GM12864 (cell line): ENCODE measurements around the gene NKD1.

Source experiments
- DNase-seq: peaks from one replicate; pipeline ENCODE4 v3.0.0-alpha.2; 2011; ENCODE audit warnings: low read depth
- H3K4me3 ChIP-seq: 2 replicates; pipeline ENCODE4 v1.5.1; 2011; ENCODE audit warnings: mild to moderate bottlenecking, low read depth, low read length, control low read depth
- TF ChIP-seq, protein P1 (sequence below): IDR thresholded peaks from 2 replicates; pipeline ENCODE4 v1.5.1; 2011; ENCODE audit warnings: low read depth, mild to moderate bottlenecking, moderate library complexity, low read length, control low read depth, inconsistent platforms; ENCODE audit errors: missing control alignments

NKD1 gene

DNA sequence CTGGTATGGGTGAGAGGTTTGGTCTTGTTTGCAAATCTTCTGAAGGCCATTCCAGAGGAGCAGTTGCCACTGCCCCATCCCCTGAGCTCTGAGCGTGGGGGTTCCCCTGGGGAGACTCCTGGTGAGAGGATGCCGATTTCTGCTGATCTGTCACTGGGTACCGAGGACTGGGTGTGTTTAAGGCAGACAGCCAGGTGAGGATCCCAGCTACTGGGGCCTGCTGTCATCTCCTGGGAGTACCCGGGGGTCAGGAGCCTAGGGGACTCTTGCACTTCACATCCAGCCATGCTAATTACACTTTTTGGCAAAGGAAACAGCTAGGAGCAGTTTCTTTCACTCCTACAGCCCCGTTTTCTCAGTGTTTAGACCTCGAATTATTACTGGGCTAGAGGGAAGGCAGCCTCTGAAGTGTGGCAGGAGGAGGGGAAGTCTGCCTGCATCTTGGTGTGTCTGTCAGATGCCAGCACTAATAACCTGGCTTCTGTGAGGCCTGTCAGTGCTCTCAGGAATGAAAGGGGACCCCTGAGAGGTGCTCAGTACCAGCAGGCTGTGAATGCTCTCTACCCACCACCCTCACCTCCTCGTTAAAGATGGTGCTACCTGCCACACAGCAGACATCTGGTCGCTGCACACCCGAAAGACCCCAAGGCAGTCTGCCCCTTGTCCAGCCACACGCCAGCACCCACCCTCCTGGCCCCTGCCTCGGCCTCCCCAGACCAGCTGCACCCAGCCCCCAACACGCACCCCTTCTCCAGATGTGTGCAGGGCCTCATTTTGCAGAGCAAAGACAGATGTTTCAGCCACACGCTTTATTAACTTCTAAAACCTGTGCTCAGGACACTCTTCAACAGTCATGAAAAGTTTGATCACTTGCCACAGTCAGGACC is 89.8 kb downstream of the NKD1 start:
- H3K4me3 ChIP-seq: no peak overlapping the region
- TF ChIP-seq, protein P1, sequence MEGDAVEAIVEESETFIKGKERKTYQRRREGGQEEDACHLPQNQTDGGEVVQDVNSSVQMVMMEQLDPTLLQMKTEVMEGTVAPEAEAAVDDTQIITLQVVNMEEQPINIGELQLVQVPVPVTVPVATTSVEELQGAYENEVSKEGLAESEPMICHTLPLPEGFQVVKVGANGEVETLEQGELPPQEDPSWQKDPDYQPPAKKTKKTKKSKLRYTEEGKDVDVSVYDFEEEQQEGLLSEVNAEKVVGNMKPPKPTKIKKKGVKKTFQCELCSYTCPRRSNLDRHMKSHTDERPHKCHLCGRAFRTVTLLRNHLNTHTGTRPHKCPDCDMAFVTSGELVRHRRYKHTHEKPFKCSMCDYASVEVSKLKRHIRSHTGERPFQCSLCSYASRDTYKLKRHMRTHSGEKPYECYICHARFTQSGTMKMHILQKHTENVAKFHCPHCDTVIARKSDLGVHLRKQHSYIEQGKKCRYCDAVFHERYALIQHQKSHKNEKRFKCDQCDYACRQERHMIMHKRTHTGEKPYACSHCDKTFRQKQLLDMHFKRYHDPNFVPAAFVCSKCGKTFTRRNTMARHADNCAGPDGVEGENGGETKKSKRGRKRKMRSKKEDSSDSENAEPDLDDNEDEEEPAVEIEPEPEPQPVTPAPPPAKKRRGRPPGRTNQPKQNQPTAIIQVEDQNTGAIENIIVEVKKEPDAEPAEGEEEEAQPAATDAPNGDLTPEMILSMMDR: no peak
- DNase-seq: no peak

DNA sequence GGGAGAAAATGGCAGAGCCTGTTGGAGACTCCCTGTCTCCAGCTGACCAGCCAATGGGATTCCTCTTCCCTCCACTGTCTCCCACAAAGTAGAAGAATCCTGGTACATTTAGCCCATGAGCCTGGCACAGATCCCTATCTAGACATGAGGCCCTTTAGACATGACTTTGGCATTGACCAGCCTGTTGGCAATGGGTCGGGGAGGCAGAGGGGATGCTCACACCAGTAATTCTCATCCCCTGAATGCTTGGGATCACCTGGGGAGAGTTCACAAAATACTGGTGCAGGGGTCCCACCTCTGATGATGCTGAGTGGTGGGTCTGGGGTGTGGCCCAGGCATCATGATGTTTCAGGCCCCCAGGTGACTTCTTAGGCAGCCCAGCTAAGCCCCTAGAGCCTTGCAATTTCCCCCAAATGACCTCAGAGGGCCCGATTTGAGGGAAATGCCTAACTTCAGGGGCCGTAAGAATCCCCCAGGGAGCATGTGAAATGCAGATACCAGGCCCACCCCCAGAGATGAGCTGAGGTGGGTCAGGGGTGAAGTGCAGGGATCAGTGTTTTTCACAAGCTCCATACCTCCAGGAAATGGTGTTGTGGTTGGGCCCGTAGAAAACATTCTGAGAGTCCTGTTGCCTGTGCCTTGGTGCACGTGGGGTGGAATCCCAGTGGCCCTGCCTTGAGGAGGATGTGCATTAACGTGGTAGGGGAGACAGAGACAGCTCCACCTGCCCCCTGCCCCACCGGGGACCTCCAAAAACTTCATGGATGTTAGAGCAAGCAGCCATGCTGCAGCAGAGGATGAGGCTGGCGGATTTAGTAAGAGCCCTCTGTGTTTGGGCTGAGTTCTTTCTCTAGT is 90.8 kb downstream of the NKD1 start:
- no peak for DNase-seq
- no peak overlapping the region for H3K4me3 ChIP-seq
- TF ChIP-seq, protein P1: no peak

DNA sequence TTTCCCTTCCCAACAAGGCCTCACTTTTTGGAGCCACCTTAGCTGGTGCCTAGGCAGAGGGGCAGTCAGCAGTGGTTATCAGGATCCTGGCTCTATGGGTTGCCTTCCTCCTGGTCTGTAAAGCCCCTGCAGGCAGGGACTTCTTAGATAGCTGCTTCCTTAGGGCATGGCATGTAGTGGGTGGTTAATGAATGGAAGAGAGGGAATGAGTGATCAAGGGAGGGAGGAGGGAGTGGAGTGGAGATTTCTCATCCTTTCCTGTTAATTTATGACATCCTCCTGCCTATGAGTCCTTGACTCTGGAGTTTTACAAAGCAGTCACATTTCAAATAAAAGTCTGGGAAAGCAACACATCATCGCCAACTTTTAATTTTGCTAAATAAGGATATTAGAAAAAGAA is 92.2 kb downstream of the NKD1 start:
- TF ChIP-seq, protein P1: no peak
- DNase-seq: no peak
- no peak overlapping the region for H3K4me3 ChIP-seq

DNA sequence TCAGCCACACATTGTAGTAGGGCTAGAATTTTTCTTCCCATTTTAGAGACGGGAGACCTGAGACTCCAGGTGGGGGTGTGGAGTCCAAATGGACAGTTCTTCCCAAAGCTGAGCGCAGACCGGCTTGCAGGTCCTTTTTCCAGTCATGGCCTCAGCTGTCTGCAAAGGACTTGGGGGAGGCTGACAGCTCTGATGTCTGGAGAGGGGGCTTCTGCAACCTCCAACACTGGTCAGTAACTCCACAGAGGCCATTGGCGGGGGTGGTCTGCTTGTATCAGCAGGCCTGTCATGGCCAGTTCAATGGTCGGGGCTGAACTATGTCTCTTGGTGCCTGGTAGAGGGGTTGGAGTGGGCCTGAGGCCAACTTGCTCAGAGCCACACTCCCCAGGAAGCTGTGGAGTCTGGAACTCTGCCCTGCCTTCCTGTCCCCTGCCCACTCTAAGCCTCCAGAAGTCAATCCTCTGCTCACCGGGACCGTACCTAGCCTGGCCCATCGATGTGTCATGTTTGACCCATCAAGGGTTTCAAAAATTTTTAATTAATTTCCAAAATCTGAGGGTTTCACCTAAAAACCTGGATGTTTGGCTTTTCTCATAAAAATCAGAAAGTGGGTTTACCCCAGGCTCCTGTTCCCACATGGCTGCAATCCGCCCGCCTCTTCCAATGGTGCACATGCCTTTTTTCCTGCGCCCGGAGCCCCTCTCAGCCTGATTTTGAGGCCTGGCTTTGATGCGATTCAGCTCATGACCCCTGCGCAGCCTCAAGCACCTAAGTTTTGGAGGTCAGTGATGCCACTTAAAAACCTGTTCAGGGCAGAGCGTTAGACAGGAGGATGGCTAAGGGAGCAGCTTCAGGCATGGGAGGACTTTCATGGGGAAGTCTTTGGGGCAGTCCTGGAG is 93.0 kb downstream of the NKD1 start:
- H3K4me3 ChIP-seq: no peak overlapping the region
- no peak for DNase-seq
- TF ChIP-seq, protein P1: no peak

DNA sequence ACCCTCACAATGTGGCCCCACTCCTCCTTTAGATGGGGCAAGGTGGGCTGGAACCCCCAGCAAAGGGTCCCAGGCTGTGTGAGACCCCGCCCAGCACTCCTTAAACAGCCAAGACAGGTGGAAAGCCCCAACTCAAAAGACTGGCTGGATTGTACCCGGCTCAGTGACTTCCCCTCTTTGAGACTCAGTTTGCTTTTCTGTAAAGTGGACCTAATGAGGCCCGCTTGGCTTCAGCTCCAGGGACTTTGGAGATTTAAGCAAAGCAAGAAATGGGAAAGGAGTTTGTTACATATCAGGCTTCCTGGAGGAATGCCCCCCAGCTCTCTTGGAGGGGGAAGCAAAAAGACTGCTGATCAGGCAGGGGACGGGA is 93.6 kb downstream of the NKD1 start:
- H3K4me3 ChIP-seq: no peak overlapping the region
- TF ChIP-seq, protein P1: no peak
- DNase-seq: no peak

DNA sequence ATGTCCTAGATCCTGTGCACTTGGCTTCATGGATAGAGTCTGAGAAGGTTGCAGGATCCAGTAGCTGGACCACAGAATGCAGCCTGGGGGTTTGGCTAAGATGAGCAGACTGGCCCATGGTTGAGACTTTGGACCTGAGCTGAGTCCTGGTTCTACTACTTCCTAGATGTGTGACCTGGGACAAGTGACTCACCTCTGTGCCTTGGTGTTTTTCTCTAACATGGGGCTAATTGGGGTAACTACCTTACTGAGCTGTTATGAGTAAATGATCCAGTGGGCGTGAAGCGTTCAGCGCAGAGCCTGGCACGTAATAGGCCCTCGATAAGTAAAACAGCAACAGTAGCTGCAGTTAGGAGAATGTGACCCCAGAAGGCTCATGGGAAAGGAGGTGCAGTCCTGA is 94.2 kb downstream of the NKD1 start:
- no peak for DNase-seq
- TF ChIP-seq, protein P1: no peak

More for the DNA sequence above, 94.2 kb downstream of the NKD1 start:
- H3K4me3 ChIP-seq: no peak overlapping the region
